HepG2 (cell line): ENCODE measurements around the gene MRPL28. TPM values are rescaled to one million over a fixed set of nuclear protein-coding genes. Genes with fewer than 3 reads are reported as not detected.

ENCODE experiments used
- CCAR2 ChIP-seq: fragments of 200-400 bp; formaldehyde crosslinking; optimal IDR thresholded peaks from 2 replicates; pipeline ENCODE3; 2018; ENCODE audit warnings: low read depth, mild to moderate bottlenecking, low read length, moderate library complexity
- CENPT ChIP-seq: sonication (generic); formaldehyde crosslinking; IDR thresholded peaks from 2 replicates; pipeline ENCODE4 v1.8.0; 2022; ENCODE audit warnings: low read depth, mild to moderate bottlenecking, moderate library complexity, missing genetic modification reagents
- ELF3 ChIP-seq: IDR thresholded peaks from 2 replicates; pipeline ENCODE4 v1.6.1; 2016; ENCODE audit warnings: missing genetic modification reagents, missing compliant biosample characterization
- ETV6 ChIP-seq: sonication (generic); formaldehyde crosslinking; conservative IDR thresholded peaks from 2 replicates; pipeline ENCODE4 v1.4.0; 2020; ENCODE audit warnings: missing genetic modification reagents
- GFI1 ChIP-seq: sonication (generic); formaldehyde crosslinking; IDR thresholded peaks from 2 replicates; pipeline ENCODE4 v1.5.0; 2020; ENCODE audit warnings: missing genetic modification reagents, mild to moderate bottlenecking, borderline replicate concordance
- GPN1 ChIP-seq: sonication (generic); formaldehyde crosslinking; IDR thresholded peaks from 2 replicates; pipeline ENCODE4 v1.5.1; 2020; ENCODE audit warnings: missing genetic modification reagents, borderline replicate concordance
- HNRNPK ChIP-seq: fragments of 200-400 bp; formaldehyde crosslinking; IDR thresholded peaks from 2 replicates; pipeline ENCODE4 v1.6.1; 2018; ENCODE audit warnings: low read length, low read depth, moderate library complexity, mild to moderate bottlenecking; ENCODE audit not compliant: poor library complexity, severe bottlenecking
- HOXD1 ChIP-seq: sonication (generic); formaldehyde crosslinking; IDR thresholded peaks from 2 replicates; pipeline ENCODE4 v1.5.0; 2020; ENCODE audit warnings: missing genetic modification reagents
- IKZF4 ChIP-seq: sonication (generic); formaldehyde crosslinking; IDR thresholded peaks from 2 replicates; pipeline ENCODE4 v1.5.1; 2020; ENCODE audit warnings: borderline replicate concordance, mild to moderate bottlenecking, low read depth, missing genetic modification reagents; ENCODE audit errors: not compliant biosample characterization
- KLF16 ChIP-seq, 2 experiments: sonication (generic) in 1 of 2; formaldehyde crosslinking in 1 of 2; IDR thresholded peaks; 2 replicates each; pipeline versions ENCODE4 v1.6.1 to v1.8.0; 2016 to 2023; ENCODE audit warnings: missing genetic modification reagents in 2 of 2, missing compliant biosample characterization in 1 of 2
- KMT2A ChIP-seq: sonication (generic); formaldehyde crosslinking; IDR thresholded peaks from 2 replicates; pipeline ENCODE4 v1.4.0; 2020; ENCODE audit warnings: missing genetic modification reagents
- MAX ChIP-seq: IDR thresholded peaks from 2 replicates; pipeline ENCODE4 v1.6.1; 2012; ENCODE audit warnings: inconsistent platforms
- MBD4 ChIP-seq: IDR thresholded peaks from 2 replicates; pipeline ENCODE4 v1.6.1; 2012; ENCODE audit warnings: low read length, inconsistent platforms, borderline replicate concordance
- MEIS2 ChIP-seq: sonication (generic); formaldehyde crosslinking; IDR thresholded peaks from 2 replicates; pipeline ENCODE4 v1.9.0; 2021; ENCODE audit warnings: mild to moderate bottlenecking, missing genetic modification reagents
- NBN ChIP-seq: fragments of 450-650 bp; conservative IDR thresholded peaks from 2 replicates; pipeline ENCODE4 v1.6.1; 2017
- NR0B2 ChIP-seq: sonication (generic); formaldehyde crosslinking; IDR thresholded peaks from 2 replicates; pipeline ENCODE4 v1.4.0; 2020; ENCODE audit warnings: mild to moderate bottlenecking, missing genetic modification reagents
- NR2F2 ChIP-seq: IDR thresholded peaks from 2 replicates; pipeline ENCODE4 v1.6.1; 2012; ENCODE audit warnings: low read depth, inconsistent platforms, borderline replicate concordance
- POLR2A ChIP-seq, 2 experiments: IDR thresholded peaks; 2 replicates each; pipeline ENCODE4 v1.6.1; 2011; ENCODE audit warnings: low read depth in 2 of 2, low read length in 2 of 2, mild to moderate bottlenecking in 1 of 2, moderate library complexity in 1 of 2; ENCODE audit not compliant: insufficient read depth in 1 of 2
- REL ChIP-seq: sonication (generic); formaldehyde crosslinking; conservative IDR thresholded peaks from 2 replicates; pipeline ENCODE4 v1.8.0; 2022; ENCODE audit warnings: mild to moderate bottlenecking, missing genetic modification reagents, moderate library complexity
- SNAPC2 ChIP-seq: sonication (generic); formaldehyde crosslinking; IDR thresholded peaks from 2 replicates; pipeline ENCODE4 v1.8.1; 2022; ENCODE audit warnings: mild to moderate bottlenecking, missing genetic modification reagents
- TBP ChIP-seq: sonication (generic); formaldehyde crosslinking; IDR thresholded peaks from 2 replicates; pipeline ENCODE4 v1.5.0; 2020; ENCODE audit warnings: missing genetic modification reagents
- TCF7 ChIP-seq: sonication (generic); IDR thresholded peaks from 2 replicates; pipeline ENCODE4 v1.6.1; 2016; ENCODE audit warnings: antibody characterized with exemption, low read depth
- THYN1 ChIP-seq: sonication (generic); formaldehyde crosslinking; IDR thresholded peaks from 2 replicates; pipeline ENCODE4 v1.8.1; 2023; ENCODE audit warnings: low read depth, mild to moderate bottlenecking, moderate library complexity, missing genetic modification reagents, borderline replicate concordance
- ZBTB44 ChIP-seq: sonication (generic); formaldehyde crosslinking; IDR thresholded peaks from 2 replicates; pipeline ENCODE4 v1.4.0; 2020; ENCODE audit warnings: missing genetic modification reagents
- ZFP37 ChIP-seq: sonication (generic); formaldehyde crosslinking; IDR thresholded peaks from 2 replicates; pipeline ENCODE4 v1.4.0; 2020; ENCODE audit warnings: missing genetic modification reagents, borderline replicate concordance
- ZNF263 ChIP-seq: sonication (generic); formaldehyde crosslinking; IDR thresholded peaks from 2 replicates; pipeline ENCODE4 v1.4.0; 2020; ENCODE audit warnings: missing genetic modification reagents
- ZNF296 ChIP-seq: sonication (generic); formaldehyde crosslinking; conservative IDR thresholded peaks from 2 replicates; pipeline ENCODE4 v1.5.0; 2020; ENCODE audit warnings: mild to moderate bottlenecking, missing genetic modification reagents
- ZNF446 ChIP-seq: sonication (generic); formaldehyde crosslinking; IDR thresholded peaks from 2 replicates; pipeline ENCODE4 v1.5.0; 2020; ENCODE audit warnings: mild to moderate bottlenecking, missing genetic modification reagents
- ZNF547 ChIP-seq: sonication (generic); formaldehyde crosslinking; IDR thresholded peaks from 2 replicates; pipeline ENCODE4 v1.5.1; 2020; ENCODE audit warnings: mild to moderate bottlenecking, missing genetic modification reagents
- ZNF589 ChIP-seq: sonication (generic); formaldehyde crosslinking; conservative IDR thresholded peaks from 2 replicates; pipeline ENCODE4 v1.8.0; 2022; ENCODE audit warnings: mild to moderate bottlenecking, moderate library complexity, missing genetic modification reagents
- ZSCAN20 ChIP-seq: sonication (generic); formaldehyde crosslinking; IDR thresholded peaks from 2 replicates; pipeline ENCODE4 v1.4.0; 2020; ENCODE audit warnings: missing genetic modification reagents, mild to moderate bottlenecking, borderline replicate concordance
- ZSCAN29 ChIP-seq: sonication (generic); formaldehyde crosslinking; conservative IDR thresholded peaks from 2 replicates; pipeline ENCODE4 v1.4.0; 2020; ENCODE audit warnings: mild to moderate bottlenecking, missing genetic modification reagents
- polyA plus RNA-seq, 8 experiments: library from polyadenylated mRNA; depleted of rRNA in 3 of 8; stranded (reverse) in 7 of 8; unstranded in 1 of 8; fragments of >200 nt; fragmentation: Illumina TruSeq in 4 of 8; extraction: Trizol in 4 of 8; gene quantifications; 2 replicates each; pipeline versions ENCODE4 v1.2.1 to v1.2.3, GENCODE V29; 2011 to 2016; ENCODE audit warnings: low read depth in 4 of 8, missing spikeins in 1 of 8, mixed read lengths in 1 of 8; ENCODE audit not compliant: insufficient read depth in 1 of 8
- total RNA-seq, 5 experiments: library from RNA; depleted of rRNA; stranded (reverse); fragments of >200 nt; fragmentation: Illumina TruSeq; extraction: Trizol; gene quantifications; 2 replicates each; pipeline ENCODE4 v1.2.3, GENCODE V29; 2016; ENCODE audit warnings: low read depth in 1 of 5

Gene MRPL28
- total and polyA plus RNA-seq, 2 of the 13 experiments (the other 11 are each of a cell fraction or from before 2014, with no cell fraction given): 114 to 135 TPM

- TF ChIP-seq NR0B2 (CRISPR knock-in tag) (no peak), KLF16 (CRISPR knock-in tag; IDR thresholded peaks at IDR 0.05) (no peak), ETV6 (CRISPR knock-in tag) (no peak), ZSCAN20 (peak; percentile 52; the same call in 1 of the 2 replicates), CCAR2 (no peak), TCF7 (no peak), HNRNPK (no peak), MBD4 (no peak), IKZF4 (no peak), ZNF589 (CRISPR knock-in tag) (no peak), ZSCAN29 (CRISPR knock-in tag) (no peak), HOXD1 (CRISPR knock-in tag) (no peak), SNAPC2 (CRISPR knock-in tag) (no peak), ZBTB44 (no peak), MAX (peak; percentile 79), ZNF263 (CRISPR knock-in tag) (no peak), ZNF547 (CRISPR knock-in tag) (0 out of 2 replicates have a peak, but pooled peaks have one; percentile 22), GFI1 (CRISPR knock-in tag) (no peak), TBP (CRISPR knock-in tag) (no peak), MEIS2 (CRISPR knock-in tag) (no peak), ZNF446 (CRISPR knock-in tag) (no peak), NBN (no peak), KMT2A (0 out of 2 replicates have a peak, but pooled peaks have one; percentile 26), CENPT (CRISPR knock-in tag) (no peak), THYN1 (no peak), ZNF296 (CRISPR knock-in tag) (no peak), POLR2A (IDR thresholded peaks at IDR 0.05; ENCODE audit: insufficient read depth in 1 of 2, low read depth in 2 of 2, low read length in 2 of 2) (0 out of 4 replicates have a peak, but pooled peaks have one; percentile 15 to 25), REL (CRISPR knock-in tag) (no peak), ZFP37 (CRISPR knock-in tag) (no peak), NR2F2 (no peak), GPN1 (no peak), ELF3 (CRISPR knock-in tag) (no peak)
Measured at GRCh38 chr16:351804-352520, 18.4 kb downstream of the MRPL28 start (continued).
